AG10803 (cell line): Measurements from ENCODE around the gene PTPRD.

Source experiments
- DNase-seq: peaks from one replicate; pipeline ENCODE4 v3.0.0; 2010; ENCODE audit warnings: low read depth
- H3K4me3 ChIP-seq: 2 replicates; pipeline ENCODE4 v1.5.1; 2011; ENCODE audit warnings: mild to moderate bottlenecking, low read length, control low read depth
- CTCF ChIP-seq: conservative IDR thresholded peaks from 2 replicates; pipeline ENCODE4 v1.5.1; 2011; ENCODE audit warnings: mild to moderate bottlenecking, low read length, control low read depth, inconsistent platforms

PTPRD gene

GRCh38 chr9:8589476-8589875 is 2023.3 kb downstream of the PTPRD start:
- H3K4me3 ChIP-seq = no peak overlapping the region
- no peak for TF ChIP-seq CTCF
- no peak for DNase-seq

- TF ChIP-seq CTCF = no peak
- no peak for DNase-seq
- H3K4me3 ChIP-seq = no peak overlapping the region
Measured at GRCh38 chr9:8585036-8585435, 2027.8 kb downstream of the PTPRD start.

GRCh38 chr9:8579661-8580060 is 2033.1 kb downstream of the PTPRD start:
- no peak for DNase-seq
- no peak overlapping the region for H3K4me3 ChIP-seq
- TF ChIP-seq CTCF = no peak

GRCh38 chr9:8576741-8577140 is 2036.1 kb downstream of the PTPRD start:
- no peak for DNase-seq
- H3K4me3 ChIP-seq = no peak overlapping the region
- TF ChIP-seq CTCF = no peak

- TF ChIP-seq CTCF = no peak
- DNase-seq = no peak
- H3K4me3 ChIP-seq = no peak overlapping the region
Measured at GRCh38 chr9:8574846-8575245, 2038.0 kb downstream of the PTPRD start.

- DNase-seq = no peak
- TF ChIP-seq CTCF = no peak
- no peak overlapping the region for H3K4me3 ChIP-seq
Measured at GRCh38 chr9:8572209-8572608, 2040.6 kb downstream of the PTPRD start.

GRCh38 chr9:8571643-8572042 is 2041.2 kb downstream of the PTPRD start:
- no peak overlapping the region for H3K4me3 ChIP-seq
- no peak for DNase-seq

More at GRCh38 chr9:8571643-8572042, 2041.2 kb downstream of the PTPRD start:
- TF ChIP-seq CTCF = no peak
